Measurements from ENCODE around the gene KRT23. TPM values are rescaled to one million over a fixed set of nuclear protein-coding genes. Genes with fewer than 3 reads are reported as not detected.
A peak's percentile ranks its signal among the peaks of the same experiment; 100 is the strongest.

The KRT23 gene
- total and polyA plus RNA-seq, 2 of the 13 experiments (the other 11 are each of a cell fraction or from before 2014, with no cell fraction given), result 24.7 to 51.1 TPM

GRCh38 chr17:40903129-40903847 is 34.2 kb downstream of the KRT23 start (continued):
- TF ChIP-seq ZNF784 (CRISPR knock-in tag; IDR thresholded peaks at IDR 0.05; ENCODE audit: borderline replicate concordance) (0 out of 2 replicates have a peak, but pooled peaks have one; percentile 24), GZF1 (CRISPR knock-in tag; IDR thresholded peaks at IDR 0.05) (no peak), ESRRA (CRISPR knock-in tag; IDR thresholded peaks at IDR 0.05; ENCODE audit: low read depth) (no peak), ZNF263 (CRISPR knock-in tag; IDR thresholded peaks at IDR 0.05) (no peak), ZNF766 (CRISPR knock-in tag; IDR thresholded peaks at IDR 0.05; ENCODE audit: borderline replicate concordance) (no peak), ZXDC (CRISPR knock-in tag; IDR thresholded peaks at IDR 0.05) (no peak), HDAC6 (IDR thresholded peaks at IDR 0.05; ENCODE audit: low read depth, low read length) (no peak), ZNF577 (CRISPR knock-in tag; IDR thresholded peaks at IDR 0.05; ENCODE audit: borderline replicate concordance, low read depth) (no peak), AKAP8 (CRISPR knock-in tag; IDR thresholded peaks at IDR 0.05) (no peak), ZNF557 (CRISPR knock-in tag; IDR thresholded peaks at IDR 0.05) (no peak), FOSL2 (CRISPR knock-in tag; IDR thresholded peaks at IDR 0.05) (peak; percentile 94), RAD21 (CRISPR knock-in tag; IDR thresholded peaks at IDR 0.05) (no peak), MATR3 (CRISPR knock-in tag; IDR thresholded peaks at IDR 0.05) (no peak), ETV6 (CRISPR knock-in tag; conservative IDR thresholded peaks at IDR 0.05) (no peak), HDAC2 (CRISPR knock-in tag; IDR thresholded peaks at IDR 0.05) (no peak), MTA3 (CRISPR knock-in tag; IDR thresholded peaks at IDR 0.05) (no peak), CBX2 (IDR thresholded peaks at IDR 0.05; ENCODE audit: low read depth, low read length) (no peak), CBX2 (CRISPR knock-in tag; IDR thresholded peaks at IDR 0.05; ENCODE audit: low read depth) (no peak), SOX5 (CRISPR knock-in tag; IDR thresholded peaks at IDR 0.05; ENCODE audit: borderline replicate concordance) (peak; percentile 23; the same call in 1 of the 2 replicates), ZNF615 (CRISPR knock-in tag; IDR thresholded peaks at IDR 0.05; ENCODE audit: borderline replicate concordance) (no peak), RXRB (CRISPR knock-in tag; IDR thresholded peaks at IDR 0.05; ENCODE audit: borderline replicate concordance) (peak; percentile 57; the same call in 1 of the 2 replicates), PRDM4 (CRISPR knock-in tag; IDR thresholded peaks at IDR 0.05; ENCODE audit: borderline replicate concordance) (no peak), CEBPG (CRISPR knock-in tag; IDR thresholded peaks at IDR 0.05) (no peak)
- TF ChIP-seq, protein P1, sequence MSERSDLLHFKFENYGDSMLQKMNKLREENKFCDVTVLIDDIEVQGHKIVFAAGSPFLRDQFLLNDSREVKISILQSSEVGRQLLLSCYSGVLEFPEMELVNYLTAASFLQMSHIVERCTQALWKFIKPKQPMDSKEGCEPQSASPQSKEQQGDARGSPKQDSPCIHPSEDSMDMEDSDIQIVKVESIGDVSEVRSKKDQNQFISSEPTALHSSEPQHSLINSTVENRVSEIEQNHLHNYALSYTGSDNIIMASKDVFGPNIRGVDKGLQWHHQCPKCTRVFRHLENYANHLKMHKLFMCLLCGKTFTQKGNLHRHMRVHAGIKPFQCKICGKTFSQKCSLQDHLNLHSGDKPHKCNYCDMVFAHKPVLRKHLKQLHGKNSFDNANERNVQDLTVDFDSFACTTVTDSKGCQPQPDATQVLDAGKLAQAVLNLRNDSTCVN (CRISPR knock-in tag; IDR thresholded peaks at IDR 0.05; ENCODE audit: borderline replicate concordance), result no peak
